ENCODE results near the gene LOX. TPM values are rescaled to one million over a fixed set of nuclear protein-coding genes. Genes with fewer than 3 reads are reported as not detected.

LOX gene
- total RNA-seq, 1 experiment from 2014 or later: 0.12 TPM

DNA sequence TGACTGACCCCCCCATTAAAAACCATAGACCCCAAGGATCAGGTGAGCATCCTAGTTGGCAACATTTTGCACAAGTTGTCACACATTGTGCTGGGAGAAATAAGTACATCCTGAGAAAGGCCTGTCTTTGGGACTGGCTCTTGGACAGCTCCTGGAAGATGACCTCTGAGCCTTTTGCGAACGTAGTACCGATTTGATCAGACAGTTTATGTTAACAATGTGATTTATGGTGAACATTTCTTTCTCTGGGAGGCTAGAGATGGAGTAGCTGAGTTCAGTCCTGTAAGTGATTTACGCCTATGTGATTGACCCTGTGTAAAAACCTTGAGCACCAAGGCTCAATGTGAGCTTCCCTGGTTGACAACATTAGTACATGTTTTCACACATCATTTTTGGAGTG is 41.7 kb downstream of the LOX start:
- no peaks in the 10 kb centered on the region for H3K4me1 ChIP-seq (ENCODE audit: control insufficient read depth in 1 of 2, insufficient read depth in 2 of 2, low read length in 2 of 2)
- no peak overlapping the region for H3K4me2 ChIP-seq (ENCODE audit: low read length)
- no peaks in the 10 kb centered on the region for H4K20me1 ChIP-seq (ENCODE audit: insufficient read depth)
- ChIA-PET POLR2A (no interaction called here), RAD21 (ENCODE audit: low non-redundant PET in 1 of 2, low total read pairs in 2 of 2, uncharacterized antibody in 2 of 2, unreplicated experiment in 2 of 2) (no interaction called here), CTCF (no interaction called here)
- DNase-seq (ENCODE audit: low read depth, low spot score) (no peak), ATAC-seq (no peak)
- H3K9me3 ChIP-seq (ENCODE audit: control insufficient read depth in 1 of 2, insufficient read depth in 1 of 2, low read depth in 1 of 2, low read length in 2 of 2): no peaks in the 10 kb centered on the region
- intact Hi-C loops (cut with micrococcal nuclease): no loop called here
- 0 out of 4 replicates have a peak, but pooled peaks cover 0 to 4% of the 10 kb centered on the region in 2 experiments for H3K36me3 ChIP-seq (ENCODE audit: control insufficient read depth in 1 of 2, insufficient read depth in 2 of 2, low read length in 2 of 2)
- BruUV-seq (replicated peaks): no TSS peak
- TF ChIP-seq FOSL1 (IDR thresholded peaks at IDR 0.05; ENCODE audit: low read depth): no peak
- TF ChIP-seq, protein P1, sequence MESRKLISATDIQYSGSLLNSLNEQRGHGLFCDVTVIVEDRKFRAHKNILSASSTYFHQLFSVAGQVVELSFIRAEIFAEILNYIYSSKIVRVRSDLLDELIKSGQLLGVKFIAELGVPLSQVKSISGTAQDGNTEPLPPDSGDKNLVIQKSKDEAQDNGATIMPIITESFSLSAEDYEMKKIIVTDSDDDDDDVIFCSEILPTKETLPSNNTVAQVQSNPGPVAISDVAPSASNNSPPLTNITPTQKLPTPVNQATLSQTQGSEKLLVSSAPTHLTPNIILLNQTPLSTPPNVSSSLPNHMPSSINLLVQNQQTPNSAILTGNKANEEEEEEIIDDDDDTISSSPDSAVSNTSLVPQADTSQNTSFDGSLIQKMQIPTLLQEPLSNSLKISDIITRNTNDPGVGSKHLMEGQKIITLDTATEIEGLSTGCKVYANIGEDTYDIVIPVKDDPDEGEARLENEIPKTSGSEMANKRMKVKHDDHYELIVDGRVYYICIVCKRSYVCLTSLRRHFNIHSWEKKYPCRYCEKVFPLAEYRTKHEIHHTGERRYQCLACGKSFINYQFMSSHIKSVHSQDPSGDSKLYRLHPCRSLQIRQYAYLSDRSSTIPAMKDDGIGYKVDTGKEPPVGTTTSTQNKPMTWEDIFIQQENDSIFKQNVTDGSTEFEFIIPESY (IDR thresholded peaks at IDR 0.05; ENCODE audit: extremely low read depth, insufficient replicate concordance, low read length): no peak
- no peak for TF ChIP-seq YY1 (IDR thresholded peaks at IDR 0.05; ENCODE audit: extremely low read depth, insufficient replicate concordance, low read depth, low read length)
- TF ChIP-seq POLR2A (IDR thresholded peaks at IDR 0.05; ENCODE audit: borderline replicate concordance, extremely low read depth, insufficient read depth, insufficient read length): no peak
- no peak for TF ChIP-seq EZH2 (IDR thresholded peaks at IDR 0.05)
- no peaks in the 10 kb centered on the region for H3K79me2 ChIP-seq (ENCODE audit: insufficient read depth, low read length)
- H3K4me3 ChIP-seq (replicated peaks in 1 of 2; ENCODE audit: low read depth in 1 of 2, low read length in 2 of 2): no peak overlapping the region
- no peak overlapping the region for H3K9ac ChIP-seq (ENCODE audit: low read length)
- no peaks in the 10 kb centered on the region for H3K27me3 ChIP-seq (ENCODE audit: insufficient read depth, low read length)
- no peak overlapping the region for H2AFZ ChIP-seq (ENCODE audit: low read depth, low read length, poor library complexity, severe bottlenecking)
- H3K27ac ChIP-seq (ENCODE audit: low read depth, low read length): no peak overlapping the region
- no peaks in the 10 kb centered on the region for H3K9me2 ChIP-seq (ENCODE audit: insufficient read depth)

DNA sequence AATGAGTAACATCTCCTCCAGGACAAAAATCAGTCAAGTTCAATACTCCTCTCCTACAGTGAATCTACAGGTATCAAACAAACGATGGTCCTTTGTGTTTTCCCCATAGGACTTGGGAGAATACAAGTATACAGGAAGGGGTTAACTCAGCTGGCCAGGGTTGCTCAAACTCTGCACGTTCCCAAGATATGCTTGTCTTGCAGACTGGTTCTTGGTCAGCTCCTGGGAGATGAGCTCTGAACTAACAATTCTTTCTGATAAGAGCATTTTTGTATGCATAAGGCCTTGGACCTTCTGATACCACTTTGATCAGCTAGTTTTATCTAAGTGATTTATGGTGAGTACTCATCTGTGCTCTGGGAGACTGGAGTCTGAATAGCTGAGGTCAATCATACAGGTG is 42.1 kb downstream of the LOX start:
- intact Hi-C loops (cut with micrococcal nuclease): no loop called here
- ChIA-PET POLR2A (no interaction called here), RAD21 (ENCODE audit: low non-redundant PET in 1 of 2, low total read pairs in 2 of 2, uncharacterized antibody in 2 of 2, unreplicated experiment in 2 of 2) (no interaction called here), CTCF (no interaction called here)
- H3K9me3 ChIP-seq (ENCODE audit: control insufficient read depth in 1 of 2, insufficient read depth in 1 of 2, low read depth in 1 of 2, low read length in 2 of 2): no peaks in the 10 kb centered on the region
- no peak for TF ChIP-seq JUND (IDR thresholded peaks at IDR 0.05)
- TF ChIP-seq, protein P1 (IDR thresholded peaks at IDR 0.05; ENCODE audit: extremely low read depth, insufficient replicate concordance, low read length): no peak
- TF ChIP-seq SIN3A (IDR thresholded peaks at IDR 0.05; ENCODE audit: low read depth): no peak
- no peak for TF ChIP-seq CBX3 (IDR thresholded peaks at IDR 0.05; ENCODE audit: low read depth)
- TF ChIP-seq SRF (IDR thresholded peaks at IDR 0.05; ENCODE audit: low read depth): no peak
- H3K9ac ChIP-seq (ENCODE audit: low read length): no peak overlapping the region
- H4K20me1 ChIP-seq (ENCODE audit: insufficient read depth): no peaks in the 10 kb centered on the region
- no peaks in the 10 kb centered on the region for H3K27me3 ChIP-seq (ENCODE audit: insufficient read depth, low read length)
- H3K4me2 ChIP-seq (ENCODE audit: low read length): no peak overlapping the region
- no peak overlapping the region for H3K4me3 ChIP-seq (replicated peaks in 1 of 2; ENCODE audit: low read depth in 1 of 2, low read length in 2 of 2)
- DNase-seq (ENCODE audit: low read depth, low spot score) (no peak), ATAC-seq (no peak)
- H3K79me2 ChIP-seq (ENCODE audit: insufficient read depth, low read length): no peaks in the 10 kb centered on the region
- peaks cover 0 to 4% of the 10 kb centered on the region in 2 experiments; a peak in 1 of 4 replicates for H3K36me3 ChIP-seq (ENCODE audit: control insufficient read depth in 1 of 2, insufficient read depth in 2 of 2, low read length in 2 of 2)
- no TSS peak for BruUV-seq (replicated peaks)
- H2AFZ ChIP-seq (ENCODE audit: low read depth, low read length, poor library complexity, severe bottlenecking): no peak overlapping the region
- no peak overlapping the region for H3K27ac ChIP-seq (ENCODE audit: low read depth, low read length)
- H3K9me2 ChIP-seq (ENCODE audit: insufficient read depth): no peaks in the 10 kb centered on the region
- H3K4me1 ChIP-seq (ENCODE audit: control insufficient read depth in 1 of 2, insufficient read depth in 2 of 2, low read length in 2 of 2): no peaks in the 10 kb centered on the region
